ENCODE data around the gene HIVEP3.

GRCh38 chr1:41852091-41852490 lies 66.6 kb downstream of the HIVEP3 start:
- TF ChIP-seq, protein P1, sequence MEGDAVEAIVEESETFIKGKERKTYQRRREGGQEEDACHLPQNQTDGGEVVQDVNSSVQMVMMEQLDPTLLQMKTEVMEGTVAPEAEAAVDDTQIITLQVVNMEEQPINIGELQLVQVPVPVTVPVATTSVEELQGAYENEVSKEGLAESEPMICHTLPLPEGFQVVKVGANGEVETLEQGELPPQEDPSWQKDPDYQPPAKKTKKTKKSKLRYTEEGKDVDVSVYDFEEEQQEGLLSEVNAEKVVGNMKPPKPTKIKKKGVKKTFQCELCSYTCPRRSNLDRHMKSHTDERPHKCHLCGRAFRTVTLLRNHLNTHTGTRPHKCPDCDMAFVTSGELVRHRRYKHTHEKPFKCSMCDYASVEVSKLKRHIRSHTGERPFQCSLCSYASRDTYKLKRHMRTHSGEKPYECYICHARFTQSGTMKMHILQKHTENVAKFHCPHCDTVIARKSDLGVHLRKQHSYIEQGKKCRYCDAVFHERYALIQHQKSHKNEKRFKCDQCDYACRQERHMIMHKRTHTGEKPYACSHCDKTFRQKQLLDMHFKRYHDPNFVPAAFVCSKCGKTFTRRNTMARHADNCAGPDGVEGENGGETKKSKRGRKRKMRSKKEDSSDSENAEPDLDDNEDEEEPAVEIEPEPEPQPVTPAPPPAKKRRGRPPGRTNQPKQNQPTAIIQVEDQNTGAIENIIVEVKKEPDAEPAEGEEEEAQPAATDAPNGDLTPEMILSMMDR (IDR thresholded peaks at IDR 0.05) = no peak
- no peak for TF ChIP-seq EZH2 (IDR thresholded peaks at IDR 0.05)
